ENCODE data around the gene PCDHAC2.

Gene PCDHAC2

GRCh38 chr5:140966293-140967225 lies at the start of gene PCDHAC2:
TSS of gene PCDHAC2 (plus strand) at chr5:140966476. CDS start at chr5:140966767, 291 bp downstream.
- no peak for DNase-seq

GRCh38 chr5:140923601-140924000 lies 42.7 kb upstream of the PCDHAC2 start:
- DNase-seq = no peak

GRCh38 chr5:140925806-140926442 lies 40.4 kb upstream of the PCDHAC2 start, which contains the start of gene PCDHAC1:
TSS of gene PCDHAC1 (plus strand) at chr5:140926299. CDS start at chr5:140926893, 594 bp downstream.
- no peak for DNase-seq

GRCh38 chr5:140926443-140927227 lies 39.6 kb upstream of the PCDHAC2 start:
- DNase-seq = no peak

- DNase-seq = no peak
Measured at GRCh38 chr5:140927228-140927573, 39.1 kb upstream of the PCDHAC2 start.

- no peak for DNase-seq
Measured at GRCh38 chr5:140934964-140935606, 31.2 kb upstream of the PCDHAC2 start.

GRCh38 chr5:140946578-140946977 lies 19.7 kb upstream of the PCDHAC2 start:
- DNase-seq = no peak

GRCh38 chr5:140951636-140952035 lies 14.6 kb upstream of the PCDHAC2 start:
- no peak for DNase-seq

- no peak for DNase-seq
Measured at GRCh38 chr5:140953234-140953633, 13.0 kb upstream of the PCDHAC2 start.

GRCh38 chr5:140962190-140962589 lies 4.1 kb upstream of the PCDHAC2 start:
- DNase-seq = no peak

GRCh38 chr5:140964356-140964755 lies 1.9 kb upstream of the PCDHAC2 start:
- DNase-seq = no peak

- no peak for DNase-seq
Measured at GRCh38 chr5:140965905-140966292, 377 bp upstream of the PCDHAC2 start.

GRCh38 chr5:140967226-140967893 lies 1.1 kb downstream of the PCDHAC2 start:
- DNase-seq = no peak

- no peak for DNase-seq
Measured at GRCh38 chr5:140969880-140970279, 3.6 kb downstream of the PCDHAC2 start.

GRCh38 chr5:140973550-140973949 lies 7.3 kb downstream of the PCDHAC2 start:
- DNase-seq = no peak

- no peak for DNase-seq
Measured at GRCh38 chr5:140977003-140977402, 10.7 kb downstream of the PCDHAC2 start.

GRCh38 chr5:140978260-140978659 lies 12.0 kb downstream of the PCDHAC2 start:
- DNase-seq = no peak

- DNase-seq = no peak
Measured at GRCh38 chr5:140978983-140979382, 12.7 kb downstream of the PCDHAC2 start.

- DNase-seq = no peak
Measured at GRCh38 chr5:140982083-140982716, 15.9 kb downstream of the PCDHAC2 start.

- no peak for DNase-seq
Measured at GRCh38 chr5:140986117-140986521, 19.8 kb downstream of the PCDHAC2 start.

- DNase-seq = no peak
Measured at GRCh38 chr5:140988100-140988499, 21.8 kb downstream of the PCDHAC2 start.

GRCh38 chr5:140988608-140989007 lies 22.3 kb downstream of the PCDHAC2 start:
- no peak for DNase-seq

Measured in GF-D8 (cell line).